Activated B cell treated with CpG ODN at 0.5 μM for 24 hours (primary cell): ENCODE results near the gene TNFRSF9. TPM values are rescaled to one million over a fixed set of nuclear protein-coding genes. Genes with fewer than 3 reads are reported as not detected.

Source experiments
- ATAC-seq: fragments of 200-7000 bp; cut with Tn5 transposase; one replicate; pipeline ENCODE4 v1.10.0; 2021; ENCODE audit warnings: low read depth, mild to moderate bottlenecking, moderate library complexity
- CTCF ChIA-PET: fragments of 350-600 bp; sonication (Branson Sonifier 250); formaldehyde crosslinking; loops from one replicate; lab custom pipeline; 2021; ENCODE audit warnings: antibody characterized with exemption; lab: Charles Lee
- POLR2A ChIA-PET: fragments of 350-600 bp; sonication (Branson Sonifier 250); formaldehyde crosslinking; loops from one replicate; lab custom pipeline; 2021; ENCODE audit warnings: antibody characterized with exemption; lab: Charles Lee
- DNase-seq: peaks from one replicate; pipeline ENCODE4 v3.0.0; 2022
- H3K27ac Mint-ChIP-seq: one replicate; pipeline ENCODE4 v1.8.0; 2020; ENCODE audit warnings: mixed read lengths
- H3K27me3 Mint-ChIP-seq: one replicate; pipeline ENCODE4 v1.8.0; 2021; ENCODE audit warnings: mixed read lengths
- H3K36me3 Mint-ChIP-seq: one replicate; pipeline ENCODE4 v1.8.0; 2021; ENCODE audit warnings: low read depth, mixed read lengths
- H3K4me1 Mint-ChIP-seq: one replicate; pipeline ENCODE4 v1.8.0; 2021; ENCODE audit warnings: mixed read lengths
- H3K4me3 Mint-ChIP-seq: one replicate; pipeline ENCODE4 v1.8.0; 2020; ENCODE audit warnings: mild to moderate bottlenecking, mixed read lengths
- H3K9me3 Mint-ChIP-seq: one replicate; pipeline ENCODE4 v1.8.0; 2020; ENCODE audit warnings: mixed read lengths
- intact Hi-C: fragments of 100-400 bp; cut with micrococcal nuclease; formaldehyde crosslinking; loops from one replicate; pipeline ENCODE4 v1.15.1; 2024
- total RNA-seq: library from RNA; stranded (reverse); gene quantifications from 2 replicates; pipeline ENCODE4 v1.2.3, GENCODE V29; 2022
- TF ChIP-seq, protein P1 (sequence below): fragments of 200-600 bp; IDR thresholded peaks from one replicate; pipeline ENCODE4 v1.8.0; 2022; ENCODE audit warnings: antibody characterized with exemption, mild to moderate bottlenecking

TNFRSF9 gene
- total RNA-seq, 1 donor from 2014 or later = 2.2 TPM

DNA sequence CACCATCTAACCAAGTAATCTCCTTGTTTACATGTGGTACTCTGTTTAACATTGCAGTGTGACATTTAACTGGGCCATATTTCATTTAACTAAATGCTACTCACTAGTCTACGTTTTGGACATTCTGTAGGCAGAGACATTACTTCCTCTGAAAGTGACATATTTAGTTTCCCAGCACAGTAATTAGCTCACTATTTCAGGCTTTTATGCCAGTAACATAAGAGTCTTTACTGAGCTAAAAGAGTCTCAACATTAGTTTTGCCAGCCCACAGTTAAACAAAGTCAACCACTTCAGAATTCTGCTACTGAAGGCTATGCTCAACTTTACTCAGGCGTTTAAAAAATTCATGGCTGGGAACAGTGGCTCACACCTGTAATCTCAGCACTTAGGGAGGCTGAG is 2.6 kb upstream of the TNFRSF9 start:
- Mint-ChIP-seq H3K4me3 (peak overlapping the region; percentile 36), H3K9me3 (no peaks in the 10 kb centered on the region), H3K27ac (peak overlapping the region; percentile 15), H3K36me3 (no peaks in the 10 kb centered on the region), H3K27me3 (peaks cover 24% of the 10 kb centered on the region), H3K4me1 (peaks cover 31% of the 10 kb centered on the region)
- ATAC-seq = no peak
- POLR2A ChIA-PET = interaction anchor here (1.0 to 1.8 kb wide), 2 partner anchors 18 to 466 kb away, joined by 3 to 5 read pairs; partner anchors contain the start of gene PARK7
- CTCF ChIA-PET = interaction anchor here (1.2 to 1.3 kb wide), 2 partner anchors 10 to 40 kb away, joined by 3 read pairs; no protein-coding TSS in a partner anchor
- TF ChIP-seq, protein P1, sequence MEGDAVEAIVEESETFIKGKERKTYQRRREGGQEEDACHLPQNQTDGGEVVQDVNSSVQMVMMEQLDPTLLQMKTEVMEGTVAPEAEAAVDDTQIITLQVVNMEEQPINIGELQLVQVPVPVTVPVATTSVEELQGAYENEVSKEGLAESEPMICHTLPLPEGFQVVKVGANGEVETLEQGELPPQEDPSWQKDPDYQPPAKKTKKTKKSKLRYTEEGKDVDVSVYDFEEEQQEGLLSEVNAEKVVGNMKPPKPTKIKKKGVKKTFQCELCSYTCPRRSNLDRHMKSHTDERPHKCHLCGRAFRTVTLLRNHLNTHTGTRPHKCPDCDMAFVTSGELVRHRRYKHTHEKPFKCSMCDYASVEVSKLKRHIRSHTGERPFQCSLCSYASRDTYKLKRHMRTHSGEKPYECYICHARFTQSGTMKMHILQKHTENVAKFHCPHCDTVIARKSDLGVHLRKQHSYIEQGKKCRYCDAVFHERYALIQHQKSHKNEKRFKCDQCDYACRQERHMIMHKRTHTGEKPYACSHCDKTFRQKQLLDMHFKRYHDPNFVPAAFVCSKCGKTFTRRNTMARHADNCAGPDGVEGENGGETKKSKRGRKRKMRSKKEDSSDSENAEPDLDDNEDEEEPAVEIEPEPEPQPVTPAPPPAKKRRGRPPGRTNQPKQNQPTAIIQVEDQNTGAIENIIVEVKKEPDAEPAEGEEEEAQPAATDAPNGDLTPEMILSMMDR = no peak
- intact Hi-C loops = no loop called here
- DNase-seq = no peak

DNA sequence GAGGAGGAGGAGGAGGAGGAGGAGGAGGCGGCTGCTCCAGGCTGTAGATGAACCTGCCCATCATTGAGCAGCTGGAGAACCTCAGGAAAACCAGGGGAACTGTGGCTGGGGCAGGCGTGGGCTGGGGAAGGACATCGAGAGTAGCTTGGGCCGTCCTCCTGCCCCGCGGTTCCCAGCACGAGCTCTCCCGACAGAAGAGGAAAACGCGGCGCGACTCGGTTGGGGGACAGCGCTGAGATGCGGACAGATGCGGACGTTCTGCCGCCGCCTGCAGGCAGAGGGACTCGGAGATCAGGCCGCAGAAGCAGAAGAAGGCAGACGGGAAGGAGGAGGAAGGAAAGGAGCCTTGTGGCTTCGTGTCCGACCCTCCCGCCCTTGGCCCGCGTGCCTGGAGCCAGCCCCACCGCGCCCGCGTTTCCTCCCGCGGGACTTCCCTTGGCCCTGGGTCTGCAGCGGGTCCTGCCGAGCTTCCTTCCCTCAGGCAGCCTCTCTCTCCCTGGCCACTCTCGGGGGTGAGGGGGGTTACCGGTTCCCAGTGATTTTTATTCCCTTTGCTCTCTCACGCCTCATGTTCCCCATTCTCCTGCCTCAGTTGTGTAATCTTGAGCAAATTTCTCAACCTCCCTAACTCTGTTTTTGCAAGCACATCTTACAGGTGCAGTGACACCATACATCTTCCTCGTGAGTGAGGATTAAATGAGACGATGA is 1.7 kb upstream of the TNFRSF9 start:
- POLR2A ChIA-PET = interaction anchor here (1.0 to 2.7 kb wide), 2 partner anchors 19 to 467 kb away, joined by 3 to 16 read pairs; partner anchors contain the start of gene PARK7
- H3K4me1 Mint-ChIP-seq = peaks cover 31% of the 10 kb centered on the region
- H3K9me3 Mint-ChIP-seq = no peaks in the 10 kb centered on the region
- ATAC-seq = peak; percentile 52
- intact Hi-C loops = no loop called here
- TF ChIP-seq, protein P1 = no peak
- DNase-seq = peak; percentile 34
- CTCF ChIA-PET = interaction anchor here (1.2 kb wide), 1 partner anchor 11 kb away, joined by 3 read pairs; no protein-coding TSS in a partner anchor
- H3K27ac Mint-ChIP-seq = no peak overlapping the region
- H3K4me3 Mint-ChIP-seq = peak overlapping the region; percentile 61
- peaks cover 27% of the 10 kb centered on the region for H3K27me3 Mint-ChIP-seq
- no peaks in the 10 kb centered on the region for H3K36me3 Mint-ChIP-seq

DNA sequence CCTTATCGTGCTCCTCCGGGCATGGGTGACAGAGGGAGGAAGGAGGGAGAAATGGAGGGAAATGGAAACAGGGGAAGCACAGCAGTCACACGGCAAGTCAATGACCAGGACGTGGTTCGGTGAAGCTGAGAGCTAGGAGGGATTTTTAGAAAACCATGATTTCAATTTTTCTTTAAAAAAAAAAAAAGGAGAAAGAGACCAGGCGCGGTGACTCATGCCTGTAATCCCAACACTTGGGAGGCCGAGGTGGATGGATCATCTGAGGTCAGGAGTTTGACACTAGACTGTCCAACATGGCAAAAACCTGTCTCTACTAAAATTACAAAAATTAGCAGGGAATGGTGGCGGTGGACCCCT is 776 bp upstream of the TNFRSF9 start:
- DNase-seq (no peak), ATAC-seq (no peak)
- CTCF ChIA-PET = no interaction called here
- Mint-ChIP-seq H3K9me3 (no peaks in the 10 kb centered on the region), H3K4me1 (peaks cover 31% of the 10 kb centered on the region), H3K4me3 (peak overlapping the region; percentile 61), H3K27me3 (peaks cover 27% of the 10 kb centered on the region), H3K36me3 (no peaks in the 10 kb centered on the region), H3K27ac (peak overlapping the region; percentile 41)
- TF ChIP-seq, protein P1 = no peak
- intact Hi-C loops = no loop called here
- POLR2A ChIA-PET = interaction anchor here (0.7 to 2.7 kb wide), 2 partner anchors 20 to 1587 kb away, joined by 6 to 16 read pairs; partner anchors contain the start of gene PARK7

- peaks cover 31% of the 10 kb centered on the region for H3K4me1 Mint-ChIP-seq
- ATAC-seq (no peak), DNase-seq (no peak)
- no peaks in the 10 kb centered on the region for H3K9me3 Mint-ChIP-seq
- ChIA-PET POLR2A (interaction anchor here (1.0 to 2.7 kb wide), 2 partner anchors 15 to 22 kb away, joined by 3 to 16 read pairs; partner anchors contain the start of gene PARK7), CTCF (interaction anchor here (1.3 kb wide), 1 partner anchor 10 kb away, joined by 3 read pairs; no protein-coding TSS in a partner anchor)
- no peaks in the 10 kb centered on the region for H3K36me3 Mint-ChIP-seq
- intact Hi-C loops = loop anchor here (1.0 kb wide), 1 partner anchor 21 kb away; the partner anchor contains the start of gene PARK7
- H3K27me3 Mint-ChIP-seq = peaks cover 30% of the 10 kb centered on the region
- TF ChIP-seq, protein P1 = no peak
- H3K27ac Mint-ChIP-seq = no peak overlapping the region
- H3K4me3 Mint-ChIP-seq = no peak overlapping the region
These were observed 605 bp downstream of the TNFRSF9 start for GRCh38 chr1:7940034-7940433.

- DNase-seq (no peak), ATAC-seq (no peak)
- TF ChIP-seq, protein P1 = no peak
- POLR2A ChIA-PET = no interaction called here
- Mint-ChIP-seq H3K9me3 (no peaks in the 10 kb centered on the region), H3K27me3 (peaks cover 33% of the 10 kb centered on the region), H3K4me3 (no peak overlapping the region), H3K36me3 (no peaks in the 10 kb centered on the region), H3K4me1 (peaks cover 28% of the 10 kb centered on the region), H3K27ac (no peak overlapping the region)
- CTCF ChIA-PET = no interaction called here
- intact Hi-C loops = no loop called here
These were observed 2.6 kb downstream of the TNFRSF9 start for GRCh38 chr1:7938070-7938469.
